ENCODE data around the gene TMEM63C.
A peak's percentile ranks its signal among the peaks of the same experiment; 100 is the strongest.

Gene TMEM63C

GRCh38 chr14:77284066-77284465 is 102.5 kb downstream of the TMEM63C start:
- DNase-seq: no peak

- no peak for DNase-seq
Measured at GRCh38 chr14:77284466-77284865, 102.9 kb downstream of the TMEM63C start.

DNA sequence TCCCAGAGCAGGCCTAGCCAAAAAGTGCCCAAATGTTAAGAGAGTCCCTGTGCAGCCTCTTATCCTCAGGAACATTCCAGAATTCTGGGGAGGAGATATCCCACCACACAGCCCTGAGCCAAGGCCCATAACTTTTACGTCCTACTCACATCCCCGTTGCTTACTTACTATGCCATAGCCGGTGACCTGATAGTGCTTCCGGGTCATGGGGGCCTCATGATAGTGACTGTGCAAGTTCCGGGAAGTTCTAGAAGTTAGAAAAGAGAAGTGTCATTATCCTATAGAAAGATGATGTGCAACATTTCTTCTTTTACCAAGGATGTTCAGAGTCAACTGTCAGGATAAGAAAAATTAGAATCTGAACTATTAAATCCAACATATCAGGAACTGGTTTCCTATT is 105.0 kb downstream of the TMEM63C start:
- DNase-seq: no peak

- DNase-seq: no peak
Measured at GRCh38 chr14:77290705-77291104, 109.1 kb downstream of the TMEM63C start.

DNA sequence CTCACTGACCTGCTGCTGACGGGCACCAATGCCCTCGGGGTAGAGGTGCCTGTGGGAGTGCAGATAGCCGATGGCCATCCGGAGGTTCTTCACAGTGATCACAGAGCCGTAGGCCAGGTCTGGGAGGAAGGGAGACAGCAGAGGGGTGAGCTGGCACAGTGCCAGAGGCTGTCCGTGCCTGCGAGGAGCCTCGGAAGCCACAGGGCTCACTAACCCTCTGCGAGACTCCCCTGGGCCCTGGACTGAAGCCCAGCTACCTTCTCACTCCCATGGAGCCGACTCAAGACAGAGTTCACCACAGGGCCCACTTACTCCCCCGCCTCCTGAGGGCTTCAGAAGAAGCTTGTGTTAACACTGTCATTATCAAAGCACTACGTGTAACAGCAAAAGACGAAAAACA is 114.6 kb downstream of the TMEM63C start:
- no peak for DNase-seq

- no peak for DNase-seq
Measured at GRCh38 chr14:77296906-77297305, 115.3 kb downstream of the TMEM63C start.

- no peak for DNase-seq
Measured at GRCh38 chr14:77299771-77300170, 118.2 kb downstream of the TMEM63C start.

GRCh38 chr14:77301103-77301502 is 119.5 kb downstream of the TMEM63C start:
- no peak for DNase-seq

- DNase-seq: peak; percentile 4
Measured at GRCh38 chr14:77302926-77303325, 121.3 kb downstream of the TMEM63C start.

DNA sequence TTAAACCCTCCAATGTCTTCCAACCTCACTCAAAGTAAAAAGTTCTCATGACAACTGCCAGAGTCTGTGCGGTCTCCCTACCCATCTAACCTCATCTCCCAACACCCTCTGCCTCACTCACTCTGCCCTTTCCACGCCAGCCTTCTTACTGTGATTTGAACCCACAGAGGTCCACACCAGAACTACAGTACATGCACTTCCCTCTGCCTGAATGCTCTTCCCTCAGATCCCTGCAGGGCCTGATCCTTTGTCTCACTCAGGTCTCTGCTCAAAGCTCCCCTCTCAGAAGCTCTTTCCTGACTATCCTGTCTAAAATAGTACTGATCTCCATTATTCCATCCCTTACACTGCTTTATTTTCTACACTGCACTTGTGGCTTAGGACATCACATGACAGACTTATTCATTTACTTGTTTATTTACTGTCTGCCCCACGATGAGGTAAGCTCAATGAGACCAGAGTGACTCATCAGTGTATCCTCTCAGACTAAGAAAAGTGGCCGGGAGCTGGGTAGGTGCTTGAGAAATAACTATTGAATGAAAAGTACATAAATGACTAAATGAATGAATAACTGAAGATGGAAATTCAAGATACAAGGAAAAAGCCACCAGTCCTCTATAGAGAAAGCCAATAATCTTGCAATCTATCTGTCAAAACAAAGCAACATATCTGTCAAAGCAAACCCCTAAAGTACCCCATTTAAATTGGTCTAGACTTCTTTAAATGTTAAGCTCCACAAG is 122.0 kb downstream of the TMEM63C start:
- peak; percentile 55 for DNase-seq

DNA sequence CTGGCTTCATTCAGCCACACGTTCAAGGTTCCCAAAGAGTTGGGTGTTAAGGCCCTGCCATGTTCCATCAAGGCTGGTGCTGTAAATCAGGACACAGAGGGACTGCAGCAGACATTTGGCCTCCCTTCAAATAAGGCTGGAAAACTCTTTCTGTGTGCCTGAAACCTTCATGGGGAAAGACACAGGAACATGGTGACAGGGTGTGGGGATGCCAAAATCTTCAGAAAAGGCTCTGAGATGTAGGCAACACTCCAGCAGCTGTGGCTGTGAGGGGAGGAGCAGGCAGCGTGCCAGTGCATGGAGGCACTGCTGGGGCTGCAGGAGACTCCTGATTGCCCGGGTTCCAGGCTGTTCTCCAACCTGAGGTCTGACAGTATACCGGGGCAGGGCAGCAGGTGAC is 124.1 kb downstream of the TMEM63C start:
- DNase-seq: no peak

DNA sequence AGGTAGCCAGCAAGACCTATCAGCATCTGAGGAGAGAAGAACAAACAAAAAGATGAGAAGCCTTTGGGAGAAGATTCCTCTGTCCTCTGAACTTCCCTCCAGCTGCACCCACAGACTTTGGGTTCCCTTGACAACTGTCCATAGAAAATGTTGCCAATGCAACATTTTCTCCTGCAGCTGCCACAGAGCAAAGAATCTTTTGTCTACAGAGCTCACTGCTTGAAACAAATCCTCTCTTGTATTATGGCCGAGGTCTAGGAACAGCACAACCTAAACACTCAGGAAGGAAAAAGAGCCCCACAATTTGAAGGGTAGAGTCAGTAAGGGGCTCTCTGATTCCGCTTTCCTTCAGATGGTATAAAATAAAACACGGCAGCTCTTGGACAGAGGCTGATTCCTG is 124.8 kb downstream of the TMEM63C start:
- no peak for DNase-seq

- DNase-seq: no peak
Measured at GRCh38 chr14:77306851-77307496, 125.4 kb downstream of the TMEM63C start.
